Fibroblast of villous mesenchyme (primary cell): ENCODE results near the gene HTRA1. TPM values are rescaled to one million over a fixed set of nuclear protein-coding genes. Genes with fewer than 3 reads are reported as not detected.
A peak's percentile ranks its signal among the peaks of the same experiment; 100 is the strongest.

Experiments
- DNase-seq: peaks from one replicate; pipeline ENCODE4 v3.0.0-alpha.2; 2010; ENCODE audit warnings: low read depth
- H3K4me3 ChIP-seq: 2 replicates; pipeline ENCODE4 v1.5.1; 2011; ENCODE audit warnings: low read depth, mild to moderate bottlenecking, low read length
- CTCF ChIP-seq: IDR thresholded peaks from 2 replicates; pipeline ENCODE4 v1.5.1; 2012; ENCODE audit warnings: low read depth, mild to moderate bottlenecking, low read length; ENCODE audit not compliant: insufficient read depth
- total RNA-seq: library from RNA; depleted of rRNA; stranded (reverse); fragments of >200 nt; gene quantifications from 2 replicates; pipeline ENCODE4 v1.2.3, GENCODE V29; 2012

The HTRA1 gene
- total RNA-seq, 1 donor: 88.9 TPM

- no peak for DNase-seq
- H3K4me3 ChIP-seq: no peak overlapping the region
- no peak for TF ChIP-seq CTCF
Measured at GRCh38 chr10:122503886-122504609, 42.7 kb downstream of the HTRA1 start.

- H3K4me3 ChIP-seq: no peak overlapping the region
- DNase-seq: peak; percentile 57
- no peak for TF ChIP-seq CTCF
Measured at GRCh38 chr10:122504610-122504950, 43.2 kb downstream of the HTRA1 start.

- DNase-seq: no peak
- no peak overlapping the region for H3K4me3 ChIP-seq
- no peak for TF ChIP-seq CTCF
Measured at GRCh38 chr10:122505011-122505410, 43.7 kb downstream of the HTRA1 start.

- TF ChIP-seq CTCF: no peak
- H3K4me3 ChIP-seq: no peak overlapping the region
- DNase-seq: no peak
Measured at GRCh38 chr10:122505885-122506645, 44.7 kb downstream of the HTRA1 start.

- no peak for DNase-seq
- TF ChIP-seq CTCF: no peak
- no peak overlapping the region for H3K4me3 ChIP-seq
Measured at GRCh38 chr10:122507616-122508015, 46.3 kb downstream of the HTRA1 start.

- DNase-seq: no peak
- TF ChIP-seq CTCF: no peak
- no peak overlapping the region for H3K4me3 ChIP-seq
Measured at GRCh38 chr10:122508021-122508420, 46.7 kb downstream of the HTRA1 start.
